HG03354 (cell line): ENCODE data around the gene HSFX4.
"Not testable (repeated sequence)": the region's sequence is repeated elsewhere in the genome, so short reads cannot be mapped to it uniquely, and the experiment has no call there.

Experiments
- ATAC-seq: cut with Tn5 transposase; IDR thresholded peaks from one replicate; pipeline ENCODE4 v1.9.1; 2021; ENCODE audit warnings: mild to moderate bottlenecking; ENCODE audit not compliant: unreplicated experiment, poor library complexity, severe bottlenecking

Gene HSFX4

GRCh38 chrX:149929400-149929799 lies at the start of gene HSFX4:
HSFX4 (plus strand) TSS chrX:149929573; CDS start chrX:149929645, 72 bp downstream.
- not testable (repeated sequence) for ATAC-seq

- ATAC-seq = no peak
Observed at GRCh38 chrX:149881081-149881711, 48.2 kb upstream of the HSFX4 start, which contains the start of gene MAGEA8. MAGEA8 (plus strand) TSS chrX:149881183; CDS start chrX:149884273, 3,090 bp downstream.

GRCh38 chrX:149890828-149891227 lies 38.5 kb upstream of the HSFX4 start:
- ATAC-seq = not testable (repeated sequence)

GRCh38 chrX:149898554-149898953 lies 30.8 kb upstream of the HSFX4 start:
- no peak for ATAC-seq

- peak; percentile 81 for ATAC-seq
Observed at GRCh38 chrX:149903889-149904748, 25.3 kb upstream of the HSFX4 start.

- ATAC-seq = peak; percentile 45
Observed at GRCh38 chrX:149908308-149908707, 21.1 kb upstream of the HSFX4 start.

GRCh38 chrX:149908727-149909126 lies 20.6 kb upstream of the HSFX4 start:
- no peak for ATAC-seq

GRCh38 chrX:149909324-149910177 lies 19.8 kb upstream of the HSFX4 start:
- ATAC-seq = peak; percentile 57

GRCh38 chrX:149910178-149910695 lies 19.1 kb upstream of the HSFX4 start:
- peak; percentile 20 for ATAC-seq

- peak; percentile 71 for ATAC-seq
Observed at GRCh38 chrX:149916745-149917392, 12.5 kb upstream of the HSFX4 start.

GRCh38 chrX:149923836-149924235 lies 5.5 kb upstream of the HSFX4 start:
- not testable (repeated sequence) for ATAC-seq

- not testable (repeated sequence) for ATAC-seq
Observed at GRCh38 chrX:149924434-149924833, 4.9 kb upstream of the HSFX4 start.

- not testable (repeated sequence) for ATAC-seq
Observed at GRCh38 chrX:149927245-149927963, 2.0 kb upstream of the HSFX4 start.

GRCh38 chrX:149927964-149928258 lies 1.5 kb upstream of the HSFX4 start:
- not testable (repeated sequence) for ATAC-seq

- ATAC-seq = not testable (repeated sequence)
Observed at GRCh38 chrX:149928635-149929034, 738 bp upstream of the HSFX4 start.

GRCh38 chrX:149931355-149931754 lies 2.0 kb downstream of the HSFX4 start:
- not testable (repeated sequence) for ATAC-seq

- not testable (repeated sequence) for ATAC-seq
Observed at GRCh38 chrX:149932150-149932549, 2.8 kb downstream of the HSFX4 start.

GRCh38 chrX:149932970-149933369 lies 3.6 kb downstream of the HSFX4 start:
- not testable (repeated sequence) for ATAC-seq

- ATAC-seq = not testable (repeated sequence)
Observed at GRCh38 chrX:149933547-149933946, 4.2 kb downstream of the HSFX4 start.
